Mesothelial cell of epicardium (in vitro differentiated cells): Measurements from ENCODE around the gene DENND1A. TPM values are rescaled to one million over a fixed set of nuclear protein-coding genes. Genes with fewer than 3 reads are reported as not detected.

Experiments
- DNase-seq, 2 experiments: peaks; one replicate each; pipeline ENCODE4 v3.0.0; 2021; ENCODE audit warnings: low spot score in 2 of 2; ENCODE audit not compliant: unreplicated experiment in 2 of 2
- H3K27ac Mint-ChIP-seq: 2 replicates; pipeline ENCODE4 v1.8.0; 2021; ENCODE audit warnings: mixed read lengths
- H3K27me3 Mint-ChIP-seq: 2 replicates; pipeline ENCODE4 v1.8.0; 2021; ENCODE audit warnings: low read depth, mixed read lengths
- H3K36me3 Mint-ChIP-seq: 2 replicates; pipeline ENCODE4 v1.8.0; 2021; ENCODE audit warnings: mixed read lengths
- H3K4me1 Mint-ChIP-seq: 2 replicates; pipeline ENCODE4 v1.8.0; 2021; ENCODE audit warnings: mixed read lengths
- H3K4me3 Mint-ChIP-seq: 2 replicates; pipeline ENCODE4 v1.8.0; 2021; ENCODE audit warnings: mild to moderate bottlenecking, moderate library complexity, mixed read lengths
- H3K9me3 Mint-ChIP-seq: 2 replicates; pipeline ENCODE4 v1.8.0; 2021; ENCODE audit warnings: mixed read lengths
- CTCF ChIP-seq: fragments of 200-600 bp; sonication (generic); IDR thresholded peaks from one replicate; pipeline ENCODE4 v1.5.0; 2021; ENCODE audit warnings: antibody characterized with exemption; ENCODE audit not compliant: unreplicated experiment
- total RNA-seq: library from RNA; stranded (reverse); gene quantifications from 3 replicates; pipeline ENCODE4 v1.2.1, GENCODE V29; 2021

The DENND1A gene
- total RNA-seq, 1 donor from 2014 or later, result 23.4 TPM

- Mint-ChIP-seq H3K4me3 (no peak overlapping the region), H3K36me3 (no peaks in the 10 kb centered on the region), H3K4me1 (no peaks in the 10 kb centered on the region), H3K27ac (no peak overlapping the region), H3K9me3 (no peaks in the 10 kb centered on the region), H3K27me3 (peaks cover 17% of the 10 kb centered on the region)
- no peak for DNase-seq
- no peak for TF ChIP-seq CTCF
These were observed 43.8 kb upstream of the DENND1A start for GRCh38 chr9:123973590-123974223.

GRCh38 chr9:123972618-123973017 is 42.7 kb upstream of the DENND1A start:
- no peaks in the 10 kb centered on the region for H3K36me3 Mint-ChIP-seq
- no peak overlapping the region for H3K4me3 Mint-ChIP-seq
- H3K27me3 Mint-ChIP-seq, result peaks cover 17% of the 10 kb centered on the region
- TF ChIP-seq CTCF, result no peak
- no peaks in the 10 kb centered on the region for H3K9me3 Mint-ChIP-seq
- H3K27ac Mint-ChIP-seq, result no peak overlapping the region
- no peaks in the 10 kb centered on the region for H3K4me1 Mint-ChIP-seq
- no peak for DNase-seq

GRCh38 chr9:123967323-123967722 is 37.4 kb upstream of the DENND1A start:
- Mint-ChIP-seq H3K4me3 (no peak overlapping the region), H3K27ac (no peak overlapping the region), H3K36me3 (no peaks in the 10 kb centered on the region), H3K27me3 (peaks cover 38% of the 10 kb centered on the region), H3K9me3 (no peaks in the 10 kb centered on the region), H3K4me1 (no peaks in the 10 kb centered on the region)
- DNase-seq, result no peak
- TF ChIP-seq CTCF, result no peak

GRCh38 chr9:123965801-123966686 is 36.1 kb upstream of the DENND1A start:
- Mint-ChIP-seq H3K4me3 (no peak overlapping the region), H3K36me3 (no peaks in the 10 kb centered on the region), H3K27ac (no peak overlapping the region), H3K4me1 (no peaks in the 10 kb centered on the region), H3K9me3 (no peaks in the 10 kb centered on the region), H3K27me3 (peaks cover 46% of the 10 kb centered on the region)
- no peak for TF ChIP-seq CTCF
- no peak for DNase-seq

- peaks cover 52% of the 10 kb centered on the region for H3K27me3 Mint-ChIP-seq
These were observed 34.8 kb upstream of the DENND1A start for GRCh38 chr9:123964761-123965160.

More at GRCh38 chr9:123964761-123965160, 34.8 kb upstream of the DENND1A start:
- Mint-ChIP-seq H3K27ac (no peak overlapping the region), H3K4me3 (no peak overlapping the region), H3K4me1 (no peaks in the 10 kb centered on the region), H3K36me3 (no peaks in the 10 kb centered on the region), H3K9me3 (no peaks in the 10 kb centered on the region)
- TF ChIP-seq CTCF, result no peak
- DNase-seq, result no peak
